Hypothalamus (tissue), 51 donors: Measurements from ENCODE around the gene HNRNPA2B1.
"Not testable (repeated sequence)": the region's sequence is repeated elsewhere in the genome, so short reads cannot be mapped to it uniquely, and the experiment has no call there.

Experiments used
- DNase-seq, 51 donors: peaks; one replicate each; lab custom pipeline; 2025; lab: John Stamatoyannopoulos, UW

HNRNPA2B1 gene

GRCh38 chr7:26148307-26148700 is 52.2 kb downstream of the HNRNPA2B1 start:
- not testable (repeated sequence) for DNase-seq

DNA sequence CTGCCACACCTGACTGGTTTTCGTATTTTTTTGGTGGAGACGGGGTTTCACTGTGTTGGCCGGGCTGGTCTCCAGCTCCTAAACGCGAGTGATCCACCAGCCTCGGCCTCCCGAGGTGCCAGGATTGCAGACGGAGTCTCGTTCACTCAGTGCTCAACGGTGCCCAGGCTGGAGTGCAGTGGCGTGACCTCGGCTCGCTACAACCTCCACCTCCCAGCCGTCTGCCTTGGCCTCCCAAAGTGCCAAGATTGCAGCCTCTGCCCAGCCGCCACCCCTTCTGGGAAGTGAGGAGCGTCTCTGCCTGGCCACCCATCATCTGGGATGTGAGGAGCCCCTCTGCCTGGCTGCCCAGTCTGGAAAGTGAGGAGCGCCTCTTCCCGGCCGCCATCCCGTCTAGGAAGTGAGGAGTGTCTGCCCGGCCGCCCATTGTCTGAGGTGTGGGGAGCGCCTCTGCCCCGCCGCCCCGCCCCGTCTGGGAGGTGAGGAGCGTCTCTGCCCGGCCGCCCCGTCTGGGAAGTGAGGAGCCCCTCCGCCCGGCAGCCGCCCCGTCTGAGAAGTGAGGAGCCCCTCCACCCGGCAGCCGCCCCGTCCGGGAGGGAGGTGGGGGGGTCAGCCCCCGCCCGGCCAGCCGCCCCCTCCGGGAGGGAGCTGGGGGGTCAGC is 52.8 kb downstream of the HNRNPA2B1 start:
- not testable (repeated sequence) for DNase-seq

GRCh38 chr7:26147030-26147429 is 53.5 kb downstream of the HNRNPA2B1 start:
- no peak for DNase-seq

GRCh38 chr7:26145238-26145637 is 55.3 kb downstream of the HNRNPA2B1 start:
- DNase-seq = no peak

DNA sequence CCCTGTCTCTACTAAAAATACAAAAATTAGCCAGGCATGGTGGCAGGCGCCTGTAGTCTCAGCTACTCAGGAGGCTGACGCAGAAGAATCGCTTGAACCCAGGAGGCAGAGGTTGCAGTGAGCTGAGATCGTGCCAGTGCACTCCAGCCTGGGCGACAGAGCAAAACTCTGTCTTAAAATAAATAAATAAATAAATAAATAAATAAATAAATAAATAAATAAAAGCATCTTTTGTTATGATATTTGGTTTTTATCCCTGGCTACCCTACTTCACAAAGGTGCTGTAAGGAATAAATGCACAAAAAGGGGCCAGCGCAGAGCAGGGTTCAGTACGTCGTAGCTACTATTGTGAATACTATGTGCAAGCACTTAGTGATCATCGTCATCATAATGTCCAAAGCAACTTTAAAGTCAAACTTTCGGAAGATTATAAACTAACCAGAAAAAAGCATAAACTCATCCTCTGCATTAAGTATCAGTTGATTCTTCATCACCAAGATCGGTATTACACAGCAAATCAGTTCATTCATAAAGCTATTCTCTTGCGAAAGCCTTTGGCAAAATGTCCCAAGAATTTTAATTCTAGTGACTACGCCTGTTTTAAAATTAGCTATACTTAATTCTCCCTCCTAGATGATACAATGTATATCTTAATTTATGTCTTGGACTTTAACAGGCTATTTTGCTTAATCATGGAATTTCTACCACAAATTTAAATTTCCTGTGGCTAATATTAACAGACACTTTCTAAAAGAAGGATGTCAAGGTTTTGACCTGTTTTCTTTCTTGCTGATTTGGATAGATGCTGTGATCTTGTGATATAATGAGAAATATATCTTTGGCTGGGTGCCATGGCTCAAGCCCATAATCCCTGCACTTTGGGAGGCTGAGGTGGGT is 56.1 kb downstream of the HNRNPA2B1 start:
- no peak for DNase-seq

DNA sequence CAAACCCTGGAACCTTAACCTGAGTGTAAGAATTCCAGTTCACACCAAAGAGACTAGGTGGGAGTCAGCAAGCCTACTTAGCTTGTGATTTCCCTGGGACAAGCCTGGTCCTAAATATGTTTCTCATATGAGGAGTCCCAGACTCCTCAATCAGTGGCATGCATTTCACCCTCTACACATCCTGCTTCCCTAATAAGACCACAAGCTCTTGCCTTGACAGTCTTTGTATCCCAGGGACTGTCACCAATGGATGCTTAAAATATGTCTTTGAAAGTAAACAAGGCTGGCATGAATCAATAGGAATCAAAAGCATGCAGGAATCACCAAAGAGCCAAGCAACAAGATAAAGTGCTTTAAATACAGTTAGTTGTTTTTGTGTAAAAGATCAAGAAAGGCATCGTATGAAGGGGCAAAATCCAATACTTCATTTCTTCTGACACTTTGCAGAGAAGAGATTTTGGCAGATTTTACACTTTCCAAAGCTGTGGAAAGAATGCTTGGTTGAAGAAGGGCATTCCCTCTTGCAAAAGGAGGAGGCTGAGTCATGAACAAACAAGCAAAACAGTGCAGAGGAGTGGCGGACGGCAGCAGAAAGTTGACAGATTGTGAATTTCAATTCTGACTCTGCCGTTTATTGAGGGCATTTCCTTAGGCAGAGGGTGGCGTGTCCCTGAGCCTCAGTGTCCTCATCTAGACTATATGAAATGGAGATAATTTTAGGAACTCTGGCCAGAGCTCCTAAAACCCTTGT is 57.1 kb downstream of the HNRNPA2B1 start:
- no peak for DNase-seq

DNA sequence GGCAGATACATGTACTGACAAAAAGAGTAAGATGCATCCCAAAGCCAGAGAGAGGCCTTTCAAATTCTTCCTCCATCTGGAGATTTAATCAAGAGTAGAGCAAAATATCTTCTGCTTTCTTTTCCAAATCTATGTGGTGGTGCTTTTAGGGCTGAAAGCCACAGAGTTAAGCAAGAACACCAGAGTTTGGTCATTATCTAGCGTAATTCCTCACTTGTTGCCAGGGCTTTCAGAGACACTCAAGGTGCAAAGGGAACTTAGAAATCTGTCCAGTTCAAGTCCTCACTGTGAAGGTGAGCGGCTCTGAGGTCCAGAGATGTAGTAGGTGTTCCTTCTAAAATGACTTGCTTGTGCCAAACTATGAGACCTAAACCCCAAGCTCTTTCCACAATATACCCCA is 59.5 kb downstream of the HNRNPA2B1 start:
- no peak for DNase-seq

- no peak for DNase-seq
Observed at GRCh38 chr7:26140380-26140779, 60.2 kb downstream of the HNRNPA2B1 start.
